ENCODE data around the gene MKNK2. TPM values are rescaled to one million over a fixed set of nuclear protein-coding genes. Genes with fewer than 3 reads are reported as not detected.
"Not testable (repeated sequence)": the region's sequence is repeated elsewhere in the genome, so short reads cannot be mapped to it uniquely, and the experiment has no call there.

The MKNK2 gene
- total and polyA plus RNA-seq, 5 donors, result 75.9 to 151 (median 110) TPM

- WGBS, result 62% methylated on average over 2 of the region's 2 CpGs
- DNase-seq, result no peak
- Histone ChIP-seq H3K27ac (ENCODE audit: low read length) (no peak overlapping the region), H3K4me1 (ENCODE audit: control insufficient read depth, insufficient read depth, low read length) (peaks cover 10% of the 10 kb centered on the region), H3K9me3 (ENCODE audit: control insufficient read depth, low read length) (no peaks in the 10 kb centered on the region), H3K27me3 (ENCODE audit: control insufficient read depth, insufficient read depth) (no peaks in the 10 kb centered on the region), H3K4me3 (ENCODE audit: low read length) (no peak overlapping the region)
- ATAC-seq, result no peak
- intact Hi-C loops (cut with DNase I), result no loop called here
Observed at GRCh38 chr19:2089727-2090053, 38.6 kb upstream of the MKNK2 start.

DNA sequence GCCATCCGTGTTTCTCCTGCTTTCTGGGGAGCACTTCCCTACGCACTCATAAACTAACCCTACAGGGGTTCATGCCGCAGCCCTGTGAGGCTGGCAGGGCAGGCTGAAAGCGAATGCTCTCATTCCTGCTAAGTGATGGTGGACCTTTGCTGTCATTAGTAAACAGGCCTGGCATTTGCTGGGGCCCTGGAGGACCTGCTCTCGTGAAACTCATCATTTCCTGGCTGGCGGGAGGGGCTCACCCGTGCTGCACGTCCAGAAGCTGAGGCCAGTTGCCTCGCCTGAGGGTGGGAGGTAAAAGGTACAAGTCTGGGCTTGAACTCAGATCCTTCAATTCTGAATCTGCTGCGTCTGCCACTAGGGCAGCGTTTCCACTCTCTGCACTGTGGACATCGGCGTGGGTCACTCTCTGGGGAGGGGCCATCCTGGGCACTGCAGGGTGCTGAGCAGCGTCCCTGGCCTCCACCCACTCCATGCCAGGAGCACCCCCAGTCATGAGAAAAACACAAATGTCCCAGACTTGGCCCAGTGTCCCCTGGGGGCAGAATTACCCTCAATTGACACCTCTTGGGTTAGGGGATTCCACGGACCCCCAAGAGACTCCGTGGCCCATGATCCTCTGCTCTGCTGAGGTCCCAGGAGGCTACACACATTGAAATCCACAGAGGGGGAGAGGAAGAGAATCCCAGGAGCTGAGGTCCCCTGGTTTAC is 38.1 kb upstream of the MKNK2 start:
- Histone ChIP-seq H3K27me3 (ENCODE audit: control insufficient read depth, insufficient read depth) (no peaks in the 10 kb centered on the region), H3K4me1 (ENCODE audit: control insufficient read depth, insufficient read depth, low read length) (peaks cover 7% of the 10 kb centered on the region), H3K9me3 (ENCODE audit: control insufficient read depth, low read length) (no peaks in the 10 kb centered on the region), H3K4me3 (ENCODE audit: low read length) (no peak overlapping the region), H3K27ac (ENCODE audit: low read length) (no peak overlapping the region)
- 74% methylated on average over 16 of the region's 16 CpGs for WGBS
- DNase-seq (no peak), ATAC-seq (no peak)
- intact Hi-C loops (cut with DNase I), result no loop called here

DNA sequence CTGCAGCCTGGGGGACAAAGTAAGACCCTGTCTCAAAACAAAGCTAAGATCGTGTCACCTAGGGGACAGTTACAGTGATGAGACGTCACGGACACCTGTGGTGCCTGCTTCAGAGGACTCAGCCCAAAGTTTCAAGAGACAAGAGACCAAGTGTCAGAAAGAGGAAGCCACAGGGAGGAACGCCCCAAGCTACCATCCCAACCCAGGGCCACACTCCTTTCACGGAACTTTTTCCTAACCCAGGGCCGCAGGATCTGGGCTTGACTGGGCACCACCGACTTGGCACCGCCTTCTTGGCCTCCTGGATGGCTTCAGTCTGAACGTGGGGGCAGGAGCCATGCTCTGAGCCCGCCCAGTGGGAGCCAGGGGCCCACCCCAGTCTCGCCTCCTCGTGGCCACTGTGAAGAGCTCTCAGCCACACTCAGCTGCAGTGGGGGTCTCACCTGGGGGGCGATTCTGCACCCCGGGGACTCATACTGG is 36.6 kb upstream of the MKNK2 start:
- 75% methylated on average over 14 of the region's 14 CpGs for WGBS
- H3K27me3 ChIP-seq (ENCODE audit: control insufficient read depth, insufficient read depth), result no peaks in the 10 kb centered on the region
- H3K4me3 ChIP-seq (ENCODE audit: low read length), result no peak overlapping the region
- no peak for ATAC-seq
- DNase-seq, result no peak
- peak overlapping the region; percentile 31 for H3K27ac ChIP-seq (ENCODE audit: low read length)
- intact Hi-C loops (cut with DNase I), result no loop called here
- H3K4me1 ChIP-seq (ENCODE audit: control insufficient read depth, insufficient read depth, low read length), result peaks cover 7% of the 10 kb centered on the region
- H3K9me3 ChIP-seq (ENCODE audit: control insufficient read depth, low read length), result no peaks in the 10 kb centered on the region

GRCh38 chr19:2086695-2087620 is 35.9 kb upstream of the MKNK2 start:
- H3K27me3 ChIP-seq (ENCODE audit: control insufficient read depth, insufficient read depth); intact Hi-C loops (cut with DNase I); H3K9me3 ChIP-seq (ENCODE audit: control insufficient read depth, low read length); H3K4me1 ChIP-seq (ENCODE audit: control insufficient read depth, insufficient read depth, low read length); ATAC-seq; H3K4me3 ChIP-seq (ENCODE audit: low read length); DNase-seq: not testable (repeated sequence)
- WGBS, result 73% methylated on average over 13 of the region's 13 CpGs
- H3K27ac ChIP-seq (ENCODE audit: low read length), result peak overlapping the region; percentile 31

DNA sequence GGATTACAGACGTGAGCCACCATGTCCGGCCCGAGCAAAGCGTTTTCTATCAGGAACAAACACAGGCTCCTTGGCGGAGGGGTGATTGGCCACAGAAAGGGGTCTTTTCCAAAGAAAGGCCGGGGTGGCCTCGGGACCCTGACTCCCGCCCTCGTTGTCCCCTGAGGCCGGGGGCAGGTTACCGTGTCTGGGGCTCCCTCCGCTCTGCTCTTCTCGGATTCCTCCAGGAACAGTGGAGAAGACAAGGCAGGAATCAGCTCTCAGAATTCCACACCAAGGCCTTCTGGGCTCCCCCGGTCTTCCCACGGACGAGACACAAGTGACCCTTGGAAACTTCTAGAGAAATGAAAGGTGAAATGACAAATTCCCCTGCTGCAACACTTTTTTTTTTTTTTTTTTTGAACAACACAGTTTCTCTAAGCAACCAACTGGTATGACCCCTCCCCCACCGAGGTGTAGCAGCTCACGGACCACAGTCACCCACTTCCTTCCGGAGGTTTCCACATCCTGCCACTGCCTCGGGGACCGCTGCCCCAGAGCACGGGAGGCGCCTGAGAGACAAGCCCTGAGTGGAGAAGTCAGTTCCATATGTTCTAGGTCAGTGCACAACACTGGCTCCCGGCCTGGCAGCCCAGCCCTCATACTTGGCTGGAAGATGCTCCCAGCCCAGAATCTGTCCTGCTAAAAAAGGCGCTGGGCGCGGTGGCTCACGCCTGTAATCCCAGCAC is 34.1 kb upstream of the MKNK2 start:
- peak; percentile 45 to 58 for ATAC-seq
- intact Hi-C loops (cut with DNase I), result no loop called here
- 67% methylated on average over 28 of the region's 28 CpGs for WGBS
- H3K4me3 ChIP-seq (ENCODE audit: low read length), result no peak overlapping the region
- H3K27me3 ChIP-seq (ENCODE audit: control insufficient read depth, insufficient read depth), result no peaks in the 10 kb centered on the region
- H3K27ac ChIP-seq (ENCODE audit: low read length), result peak overlapping the region; percentile 22
- no peaks in the 10 kb centered on the region for H3K9me3 ChIP-seq (ENCODE audit: control insufficient read depth, low read length)
- H3K4me1 ChIP-seq (ENCODE audit: control insufficient read depth, insufficient read depth, low read length), result peaks cover 4% of the 10 kb centered on the region
- peak; percentile 65 to 86 (median 85) for DNase-seq

- H3K4me1 ChIP-seq (ENCODE audit: control insufficient read depth, insufficient read depth, low read length), result peaks cover 2% of the 10 kb centered on the region
- no peak overlapping the region for H3K4me3 ChIP-seq (ENCODE audit: low read length)
Observed at GRCh38 chr19:2083174-2083854, 32.3 kb upstream of the MKNK2 start.

DNA sequence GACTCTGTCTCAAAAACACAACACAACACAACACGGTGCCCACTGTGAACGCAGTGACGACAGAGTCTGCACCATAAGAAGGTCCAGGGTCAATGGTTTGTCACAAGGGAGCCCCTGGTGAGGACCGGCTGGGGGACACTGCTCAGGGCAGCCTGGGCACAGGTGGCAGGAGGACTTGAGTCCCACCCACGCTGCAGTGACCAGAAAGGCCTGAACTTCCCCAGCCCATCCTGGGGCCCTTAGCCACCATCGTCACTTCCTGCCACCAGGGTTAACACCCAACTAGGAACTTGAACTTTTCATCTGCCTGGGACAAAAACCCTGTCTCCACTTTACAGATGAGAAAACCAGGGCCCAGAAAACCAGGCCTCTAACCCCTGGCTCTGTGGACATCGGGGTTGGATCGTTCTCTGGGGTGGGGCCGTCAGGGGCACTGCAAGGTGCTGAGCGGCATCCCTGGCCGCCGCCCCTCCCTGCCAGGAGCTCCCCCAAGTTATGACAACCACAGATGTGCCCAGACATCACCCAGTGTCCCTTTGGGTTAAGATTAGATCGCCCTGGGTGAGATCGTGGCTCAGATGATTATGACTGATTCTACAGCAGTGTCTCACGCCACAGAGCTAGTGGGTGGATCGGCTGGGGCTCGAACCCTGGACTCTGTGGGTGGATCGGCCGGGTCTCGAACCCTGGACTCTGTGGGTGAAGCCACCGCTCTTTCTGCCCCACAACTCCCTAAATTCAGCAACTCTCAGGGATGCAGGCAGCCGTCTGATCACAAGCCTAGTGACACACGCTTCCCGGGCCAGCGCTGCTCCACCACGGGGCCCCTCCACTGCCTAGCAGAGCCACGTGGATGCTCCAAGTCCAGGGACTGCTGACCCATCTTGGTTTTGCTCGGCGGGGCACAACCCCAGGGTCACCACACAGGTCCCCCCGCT is 31.1 kb upstream of the MKNK2 start:
- no peaks in the 10 kb centered on the region for H3K27me3 ChIP-seq (ENCODE audit: control insufficient read depth, insufficient read depth)
- DNase-seq (no peak), ATAC-seq (peak in 1 of 2 donors; percentile 24)
- H3K27ac ChIP-seq (ENCODE audit: low read length), result no peak overlapping the region
- no peak overlapping the region for H3K4me3 ChIP-seq (ENCODE audit: low read length)
- WGBS, result 88% methylated on average over 30 of the region's 30 CpGs
- H3K4me1 ChIP-seq (ENCODE audit: control insufficient read depth, insufficient read depth, low read length), result peaks cover 2% of the 10 kb centered on the region
- intact Hi-C loops (cut with DNase I), result no loop called here
- H3K9me3 ChIP-seq (ENCODE audit: control insufficient read depth, low read length), result no peaks in the 10 kb centered on the region

More at GRCh38 chr19:2083174-2083854, 32.3 kb upstream of the MKNK2 start:
- Histone ChIP-seq H3K27ac (ENCODE audit: low read length) (no peak overlapping the region), H3K27me3 (ENCODE audit: control insufficient read depth, insufficient read depth) (no peaks in the 10 kb centered on the region), H3K9me3 (ENCODE audit: control insufficient read depth, low read length) (no peaks in the 10 kb centered on the region)
- DNase-seq (peak in 2 of 3 donors; percentile 59 to 70), ATAC-seq (peak; percentile 10 to 56)
- intact Hi-C loops (cut with DNase I), result no loop called here
- WGBS, result 69% methylated on average over 20 of the region's 20 CpGs

DNA sequence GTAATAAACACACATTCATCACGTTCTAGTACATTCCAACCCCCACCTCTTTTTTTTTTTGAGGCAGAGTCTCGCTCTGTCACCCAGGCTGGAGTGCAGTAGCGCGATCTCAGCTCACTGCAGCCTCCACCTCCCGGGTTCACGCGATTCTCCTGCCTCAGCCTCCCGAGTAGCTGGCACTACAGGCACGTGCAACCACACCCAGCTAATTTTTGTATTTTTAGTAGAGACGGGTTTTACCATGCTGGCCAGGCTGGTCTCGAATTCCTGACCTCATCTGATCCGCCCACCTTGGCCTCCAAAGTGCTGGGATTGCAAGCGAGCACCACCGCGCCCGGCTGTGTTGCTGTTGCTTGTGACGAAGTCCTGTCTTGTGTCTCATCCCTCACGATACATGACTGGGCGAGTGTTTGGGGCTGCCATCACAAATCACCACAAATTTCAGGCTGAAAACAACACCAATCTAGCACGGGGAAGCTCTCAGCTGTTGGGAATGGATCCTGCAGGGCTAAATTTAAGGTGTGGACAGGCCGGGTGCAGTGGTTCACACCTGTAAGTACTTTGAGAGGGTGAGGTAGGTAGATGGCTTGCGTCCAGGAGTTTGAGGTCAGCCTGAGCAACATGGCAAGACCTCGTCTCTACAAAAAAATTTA is 29.4 kb upstream of the MKNK2 start:
- intact Hi-C loops (cut with DNase I), result no loop called here
- DNase-seq, result no peak
- no peaks in the 10 kb centered on the region for H3K27me3 ChIP-seq (ENCODE audit: control insufficient read depth, insufficient read depth)
- no peak overlapping the region for H3K4me3 ChIP-seq (ENCODE audit: low read length)
- WGBS, result 89% methylated on average over 23 of the region's 23 CpGs
- no peak overlapping the region for H3K27ac ChIP-seq (ENCODE audit: low read length)
- H3K9me3 ChIP-seq (ENCODE audit: control insufficient read depth, low read length), result no peaks in the 10 kb centered on the region
- ATAC-seq, result no peak
- no peaks in the 10 kb centered on the region for H3K4me1 ChIP-seq (ENCODE audit: control insufficient read depth, insufficient read depth, low read length)

DNA sequence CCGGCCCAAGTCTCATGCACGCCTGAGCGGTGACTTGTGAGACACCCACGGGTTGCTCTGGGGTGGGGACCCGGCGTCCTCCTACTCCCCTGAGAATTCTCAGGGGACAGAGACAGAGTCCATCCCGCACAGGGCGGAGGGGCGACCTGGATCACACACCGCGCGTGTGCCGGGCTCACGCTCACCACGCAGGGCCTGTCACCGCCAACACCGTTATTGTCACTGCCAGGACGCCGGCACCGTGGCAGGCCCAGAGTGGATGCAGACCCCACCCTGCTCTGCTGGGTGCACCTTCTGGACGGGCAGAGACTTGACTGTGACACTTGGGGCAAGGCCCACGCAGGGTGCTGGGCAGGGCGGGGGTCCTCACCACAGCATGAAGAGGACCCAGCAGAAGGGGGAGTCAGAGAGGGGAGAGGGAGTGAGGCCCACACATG is 28.8 kb upstream of the MKNK2 start:
- intact Hi-C loops (cut with DNase I), result loop anchor here in 1 of 4 donors (10.0 kb wide), 1 partner anchor 215 kb away; the partner anchor contains the start of gene KLF16
- WGBS, result 90% methylated on average over 23 of the region's 23 CpGs
- no peak for ATAC-seq
- Histone ChIP-seq H3K27ac (ENCODE audit: low read length) (no peak overlapping the region), H3K27me3 (ENCODE audit: control insufficient read depth, insufficient read depth) (no peaks in the 10 kb centered on the region), H3K4me1 (ENCODE audit: control insufficient read depth, insufficient read depth, low read length) (no peaks in the 10 kb centered on the region), H3K4me3 (ENCODE audit: low read length) (no peak overlapping the region), H3K9me3 (ENCODE audit: control insufficient read depth, low read length) (no peaks in the 10 kb centered on the region)
- DNase-seq, result no peak

All from right cardiac atrium (tissue), 5 donors.